Mucosa of stomach (tissue), 1 donor: ENCODE data around the gene KLK15.
"Not testable (repeated sequence)": the region's sequence is repeated elsewhere in the genome, so short reads cannot be mapped to it uniquely, and the experiment has no call there.

Experiments
- H3K27me3 ChIP-seq: one replicate; pipeline ENCODE4 v1.7.0; 2013; ENCODE audit warnings: mild to moderate bottlenecking, low read length; ENCODE audit not compliant: control insufficient read depth, insufficient read depth
- H3K36me3 ChIP-seq: one replicate; pipeline ENCODE4 v1.7.0; 2013; ENCODE audit warnings: low read length; ENCODE audit not compliant: control insufficient read depth, insufficient read depth
- H3K4me1 ChIP-seq: one replicate; pipeline ENCODE4 v1.7.0; 2013; ENCODE audit warnings: mild to moderate bottlenecking, low read length; ENCODE audit not compliant: control insufficient read depth, insufficient read depth
- H3K4me3 ChIP-seq: one replicate; pipeline ENCODE4 v1.7.0; 2013; ENCODE audit warnings: low read length
- H3K9ac ChIP-seq: one replicate; pipeline ENCODE4 v1.7.0; 2013; ENCODE audit warnings: mild to moderate bottlenecking, low read length, moderate library complexity
- H3K9me3 ChIP-seq: one replicate; pipeline ENCODE4 v1.7.0; 2013; ENCODE audit warnings: mild to moderate bottlenecking, low read length, moderate library complexity; ENCODE audit not compliant: control insufficient read depth
- donor health status: Pancreatic carcinoma.

The KLK15 gene

DNA sequence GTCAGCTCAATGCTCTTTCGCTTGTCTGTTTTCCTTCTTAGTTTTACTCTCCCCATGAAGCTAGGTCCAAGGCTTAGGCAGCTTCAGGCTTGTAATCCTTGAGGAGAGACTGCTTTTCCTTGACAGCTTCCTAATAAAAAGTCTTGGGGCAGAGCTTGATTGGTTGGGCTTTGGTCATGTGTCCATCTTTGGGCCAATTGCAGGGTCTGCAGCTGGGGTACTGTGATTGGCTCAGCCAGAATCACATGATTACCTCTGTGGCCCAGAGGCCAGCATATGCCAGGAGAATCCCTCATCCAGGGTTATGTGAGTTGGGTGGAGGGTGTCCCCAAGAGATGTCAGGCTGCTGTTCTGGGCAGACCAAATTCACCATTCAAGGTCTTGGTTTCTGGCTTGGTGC is 17.9 kb downstream of the KLK15 start:
- no peaks in the 10 kb centered on the region for H3K36me3 ChIP-seq
- no peaks in the 10 kb centered on the region for H3K9me3 ChIP-seq
- H3K27me3 ChIP-seq, result peaks cover 21% of the 10 kb centered on the region
- no peak overlapping the region for H3K9ac ChIP-seq
- H3K4me3 ChIP-seq, result no peak overlapping the region
- peaks cover 15% of the 10 kb centered on the region for H3K4me1 ChIP-seq

GRCh38 chr19:50814883-50815282 is 18.5 kb downstream of the KLK15 start:
- Histone ChIP-seq H3K9ac (no peak overlapping the region), H3K36me3 (no peaks in the 10 kb centered on the region), H3K4me3 (no peak overlapping the region), H3K27me3 (peaks cover 15% of the 10 kb centered on the region), H3K9me3 (no peaks in the 10 kb centered on the region), H3K4me1 (peaks cover 10% of the 10 kb centered on the region)

DNA sequence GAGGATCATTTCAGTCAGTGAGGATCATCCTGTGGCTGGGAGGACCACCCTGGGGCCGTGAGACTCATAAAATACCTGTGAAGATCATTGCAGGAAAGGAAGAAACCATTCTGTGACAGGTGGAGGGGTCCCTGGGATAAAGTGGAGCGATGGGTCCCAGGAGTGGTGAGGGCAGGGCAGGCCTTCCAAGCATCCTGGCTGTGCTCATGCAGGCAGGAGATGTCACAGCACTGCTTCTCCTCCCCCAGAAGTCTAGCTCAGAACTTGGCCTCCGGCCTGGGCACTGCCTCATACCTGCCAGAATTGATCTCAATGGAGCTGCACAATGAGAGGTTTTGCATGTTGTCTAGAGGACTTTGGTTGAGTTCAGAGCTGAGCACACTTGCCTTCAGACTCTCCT is 20.9 kb downstream of the KLK15 start:
- H3K9ac ChIP-seq, result no peak overlapping the region
- no peak overlapping the region for H3K4me3 ChIP-seq
- no peaks in the 10 kb centered on the region for H3K4me1 ChIP-seq
- no peaks in the 10 kb centered on the region for H3K36me3 ChIP-seq
- no peaks in the 10 kb centered on the region for H3K27me3 ChIP-seq
- H3K9me3 ChIP-seq, result no peaks in the 10 kb centered on the region

DNA sequence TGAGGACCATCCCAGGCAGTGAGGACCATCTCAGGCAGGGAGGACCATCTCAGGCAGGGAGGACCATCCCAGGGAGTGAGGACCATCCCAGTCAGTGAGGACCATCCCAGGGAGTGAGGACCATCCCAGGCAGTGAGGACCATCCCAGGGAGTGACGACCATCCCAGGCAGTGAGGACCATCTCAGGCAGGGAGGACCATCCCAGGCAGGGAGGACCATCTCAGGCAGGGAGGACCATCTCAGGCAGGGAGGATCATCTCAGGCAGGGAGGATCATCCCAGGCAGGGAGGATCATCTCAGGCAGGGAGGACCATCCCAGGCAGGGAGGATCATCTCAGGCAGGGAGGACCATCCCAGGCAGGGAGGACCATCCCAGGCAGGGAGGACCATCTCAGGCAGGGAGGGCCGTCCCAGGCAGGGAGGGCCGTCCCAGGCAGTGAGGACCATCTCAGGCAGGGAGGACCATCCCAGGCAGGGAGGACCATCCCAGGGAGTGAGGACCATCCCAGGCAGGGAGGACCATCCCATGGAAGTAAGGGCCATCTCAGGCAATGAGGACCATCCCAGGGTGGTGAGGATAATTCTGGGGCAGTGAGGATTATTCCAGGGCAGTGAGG is 21.6 kb downstream of the KLK15 start:
- H3K27me3 ChIP-seq, result not testable (repeated sequence)

GRCh38 chr19:50808856-50809255 is 24.5 kb downstream of the KLK15 start:
- no peaks in the 10 kb centered on the region for H3K9me3 ChIP-seq
- H3K4me1 ChIP-seq, result peaks cover 5% of the 10 kb centered on the region
- no peak overlapping the region for H3K9ac ChIP-seq
- no peak overlapping the region for H3K4me3 ChIP-seq
- H3K36me3 ChIP-seq, result no peaks in the 10 kb centered on the region
- H3K27me3 ChIP-seq, result no peaks in the 10 kb centered on the region

More for the DNA sequence above, 21.6 kb downstream of the KLK15 start:
- H3K36me3 ChIP-seq, H3K9ac ChIP-seq, H3K9me3 ChIP-seq, H3K4me1 ChIP-seq, H3K4me3 ChIP-seq: not testable (repeated sequence)

DNA sequence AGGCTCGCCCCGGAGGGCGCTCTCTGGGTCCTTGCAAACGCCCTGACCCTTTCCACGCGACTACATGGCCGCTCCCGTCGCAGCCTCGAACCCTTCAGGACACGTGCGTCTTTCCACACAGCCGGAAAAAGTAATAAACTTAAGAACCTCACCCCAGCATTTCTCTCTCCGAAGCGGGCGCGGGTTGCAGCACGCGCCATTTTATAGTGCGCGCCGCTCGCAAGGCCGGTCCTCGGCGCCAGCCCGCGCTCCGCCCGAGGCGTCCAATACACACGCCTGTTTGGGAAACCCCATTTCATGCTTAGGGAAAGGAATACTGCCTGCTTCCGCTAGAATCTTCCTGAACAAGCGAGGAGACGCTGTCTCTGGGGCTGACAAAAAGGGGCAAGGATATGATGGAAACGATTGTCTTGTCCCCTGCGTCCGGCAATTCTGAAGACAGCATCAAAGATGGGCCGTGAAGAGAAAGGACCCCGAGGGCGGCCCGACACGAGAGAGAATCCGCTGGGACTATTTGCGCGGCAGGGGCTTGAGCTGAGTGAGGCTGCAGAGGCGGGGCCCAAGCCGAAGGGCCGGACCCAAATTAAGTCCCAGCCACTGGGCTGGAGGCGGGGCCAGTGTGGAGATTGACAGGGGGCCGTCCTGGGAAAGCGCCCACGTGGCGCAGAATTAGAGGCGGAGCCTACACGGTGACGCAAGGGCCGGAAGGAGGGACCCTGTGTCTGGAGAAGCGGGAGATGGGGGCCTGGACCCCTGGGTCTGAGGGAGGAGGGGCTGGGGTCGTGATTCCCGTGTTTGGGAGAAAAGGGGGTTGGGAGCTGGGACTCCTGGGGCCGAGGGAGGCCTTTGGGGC is 28.7 kb downstream of the KLK15 start:
- Histone ChIP-seq H3K36me3 (no peaks in the 10 kb centered on the region), H3K4me1 (peaks cover 5% of the 10 kb centered on the region), H3K9me3 (no peaks in the 10 kb centered on the region), H3K9ac (peak overlapping the region; percentile 91), H3K27me3 (no peaks in the 10 kb centered on the region), H3K4me3 (peak overlapping the region; percentile 61)

GRCh38 chr19:50803633-50804419 is 29.5 kb downstream of the KLK15 start:
- Histone ChIP-seq H3K4me3 (peak overlapping the region; percentile 61), H3K9ac (peak overlapping the region; percentile 91), H3K36me3 (no peaks in the 10 kb centered on the region), H3K4me1 (peaks cover 5% of the 10 kb centered on the region), H3K9me3 (no peaks in the 10 kb centered on the region), H3K27me3 (no peaks in the 10 kb centered on the region)

GRCh38 chr19:50801107-50801506 is 32.3 kb downstream of the KLK15 start:
- H3K9ac ChIP-seq, result no peak overlapping the region
- no peak overlapping the region for H3K4me3 ChIP-seq
- no peaks in the 10 kb centered on the region for H3K27me3 ChIP-seq
- peaks cover 5% of the 10 kb centered on the region for H3K4me1 ChIP-seq
- H3K9me3 ChIP-seq, result no peaks in the 10 kb centered on the region
- peaks cover 13% of the 10 kb centered on the region for H3K36me3 ChIP-seq

GRCh38 chr19:50799547-50799851 is 33.9 kb downstream of the KLK15 start:
- Histone ChIP-seq H3K9me3 (no peaks in the 10 kb centered on the region), H3K4me3 (no peak overlapping the region), H3K9ac (no peak overlapping the region), H3K36me3 (peaks cover 13% of the 10 kb centered on the region), H3K27me3 (no peaks in the 10 kb centered on the region), H3K4me1 (no peaks in the 10 kb centered on the region)

DNA sequence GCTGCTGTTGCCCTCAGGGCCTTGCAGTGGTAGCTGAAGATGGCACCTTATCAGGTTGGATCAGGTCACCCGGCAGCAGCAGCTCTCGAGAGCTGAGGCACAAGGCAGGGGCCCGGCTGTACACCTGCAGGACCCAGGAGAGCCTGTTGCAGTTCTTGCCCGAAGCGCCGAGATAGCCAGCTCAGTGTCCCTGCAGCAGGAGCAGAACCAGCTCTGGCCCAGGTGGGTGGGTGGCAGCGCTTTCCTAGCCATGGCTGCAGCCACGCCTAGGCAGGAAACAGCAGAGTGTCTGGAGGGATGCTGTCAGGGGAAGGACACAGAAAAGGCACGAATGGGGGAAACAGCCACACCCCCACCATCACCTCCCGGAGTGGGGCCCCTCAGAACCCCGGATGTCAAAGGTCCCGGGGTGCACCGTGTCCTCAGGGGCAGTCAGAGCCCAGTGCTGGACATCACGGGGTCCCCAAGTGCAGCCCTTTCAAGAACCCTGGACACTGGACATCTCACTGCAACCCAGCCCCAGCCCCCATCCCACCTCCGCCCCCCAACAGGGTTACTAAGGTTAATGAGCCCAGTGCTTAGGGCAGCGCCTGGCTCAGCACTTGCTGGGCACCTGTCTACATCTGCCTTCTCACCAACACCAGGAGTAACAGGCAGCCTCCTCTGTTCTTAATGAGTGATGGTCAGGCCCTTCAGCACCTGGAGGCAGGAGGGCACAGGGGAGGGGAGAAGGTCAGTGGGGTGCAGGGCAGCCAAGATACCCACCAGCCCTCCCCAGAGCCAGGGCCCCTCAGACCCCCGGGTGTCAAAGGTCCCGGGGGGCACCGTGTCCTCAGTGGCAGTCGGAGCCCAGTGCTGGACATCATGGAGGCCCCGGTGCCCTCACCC is 34.5 kb downstream of the KLK15 start:
- H3K27me3 ChIP-seq, result no peaks in the 10 kb centered on the region
- H3K36me3 ChIP-seq, result peaks cover 13% of the 10 kb centered on the region
- no peak overlapping the region for H3K4me3 ChIP-seq
- H3K9ac ChIP-seq, result no peak overlapping the region
- no peaks in the 10 kb centered on the region for H3K4me1 ChIP-seq
- no peaks in the 10 kb centered on the region for H3K9me3 ChIP-seq

- Histone ChIP-seq H3K36me3 (peaks cover 13% of the 10 kb centered on the region), H3K4me1 (no peaks in the 10 kb centered on the region), H3K9me3 (no peaks in the 10 kb centered on the region), H3K27me3 (no peaks in the 10 kb centered on the region), H3K9ac (no peak overlapping the region), H3K4me3 (no peak overlapping the region)
Observed at GRCh38 chr19:50797781-50798658, 35.4 kb downstream of the KLK15 start.
